Left ventricle myocardium inferior (tissue), 1 donor: Measurements from ENCODE around the gene KRR1. TPM values are rescaled to one million over a fixed set of nuclear protein-coding genes. Genes with fewer than 3 reads are reported as not detected.

Experiments
- DNase-seq: peaks from one replicate; pipeline ENCODE4 v3.0.0-alpha.2; 2020
- H3K27ac ChIP-seq: fragments of 200-600 bp; replicated peaks from 2 replicates; pipeline ENCODE4 v1.8.0; 2021
- H3K27me3 ChIP-seq: fragments of 200-600 bp; 2 replicates; pipeline ENCODE4 v1.8.0; 2021; ENCODE audit warnings: low read depth
- H3K36me3 ChIP-seq: fragments of 200-600 bp; 2 replicates; pipeline ENCODE4 v1.8.0; 2021
- H3K4me1 ChIP-seq: fragments of 200-600 bp; 2 replicates; pipeline ENCODE4 v1.8.0; 2021
- H3K4me3 ChIP-seq: fragments of 200-600 bp; 2 replicates; pipeline ENCODE4 v1.8.0; 2021; ENCODE audit warnings: mild to moderate bottlenecking, moderate library complexity
- H3K9me3 ChIP-seq: fragments of 200-600 bp; replicated peaks from 2 replicates; pipeline ENCODE4 v1.8.0; 2021
- CTCF ChIP-seq: fragments of 200-600 bp; IDR thresholded peaks from 2 replicates; pipeline ENCODE4 v1.8.0; 2021; ENCODE audit warnings: antibody characterized with exemption, mild to moderate bottlenecking, borderline replicate concordance
- intact Hi-C: fragments of 100-400 bp; cut with micrococcal nuclease; formaldehyde crosslinking; loops from one replicate; pipeline ENCODE4 v1.11.0; 2022
- total RNA-seq: library from RNA; stranded (reverse); fragmentation: NEBNext Ultra II Directional; extraction: Animal tissue kit (Norgen Biotek cat#: 25700); gene quantifications from one replicate; pipeline ENCODE4 v1.2.1, GENCODE V29; 2021
- donor health status: DM: no; HTN: yes; CAD: no; lungs with severe emphysema.

KRR1 gene
- total RNA-seq, 1 donor from 2014 or later = 32.7 TPM

- H3K27ac ChIP-seq = peak overlapping the region; percentile 68
- intact Hi-C loops = no loop called here
- peaks cover 3% of the 10 kb centered on the region for H3K4me1 ChIP-seq
- peak overlapping the region; percentile 60 for H3K4me3 ChIP-seq
- H3K9me3 ChIP-seq = no peaks in the 10 kb centered on the region
- DNase-seq = no peak
- no peaks in the 10 kb centered on the region for H3K27me3 ChIP-seq
- no peaks in the 10 kb centered on the region for H3K36me3 ChIP-seq
- no peak for TF ChIP-seq CTCF
Measured at GRCh38 chr12:75481774-75482173, 29.6 kb downstream of the KRR1 start.

- intact Hi-C loops = no loop called here
- H3K36me3 ChIP-seq = no peaks in the 10 kb centered on the region
- H3K27me3 ChIP-seq = no peaks in the 10 kb centered on the region
- no peaks in the 10 kb centered on the region for H3K9me3 ChIP-seq
- TF ChIP-seq CTCF = no peak
- H3K27ac ChIP-seq = peak overlapping the region; percentile 68
- peaks cover 3% of the 10 kb centered on the region for H3K4me1 ChIP-seq
- H3K4me3 ChIP-seq = peak overlapping the region; percentile 60
- DNase-seq = no peak
Measured at GRCh38 chr12:75481013-75481705, 30.2 kb downstream of the KRR1 start.

- Histone ChIP-seq H3K4me1 (peaks cover 3% of the 10 kb centered on the region), H3K36me3 (no peaks in the 10 kb centered on the region), H3K4me3 (peak within 1 kb of the TSS; percentile 60), H3K27ac (peak within 1 kb of the TSS; percentile 68), H3K9me3 (no peaks in the 10 kb centered on the region), H3K27me3 (no peaks in the 10 kb centered on the region)
- intact Hi-C loops = no loop called here
- DNase-seq = peak; percentile 55
- no peak for TF ChIP-seq CTCF
Measured at GRCh38 chr12:75480469-75480949, 30.9 kb downstream of the KRR1 start, which contains the start of gene GLIPR1. GLIPR1 (plus strand) TSS chr12:75480755; CDS start chr12:75480881, 126 bp downstream.

GRCh38 chr12:75479963-75480461, 31.4 kb downstream of the KRR1 start:
- Histone ChIP-seq H3K36me3 (no peaks in the 10 kb centered on the region), H3K27ac (peak overlapping the region; percentile 68), H3K4me3 (peak overlapping the region; percentile 60), H3K27me3 (no peaks in the 10 kb centered on the region), H3K9me3 (no peaks in the 10 kb centered on the region), H3K4me1 (peaks cover 3% of the 10 kb centered on the region)
- intact Hi-C loops = no loop called here
- no peak for DNase-seq
- TF ChIP-seq CTCF = no peak

DNA sequence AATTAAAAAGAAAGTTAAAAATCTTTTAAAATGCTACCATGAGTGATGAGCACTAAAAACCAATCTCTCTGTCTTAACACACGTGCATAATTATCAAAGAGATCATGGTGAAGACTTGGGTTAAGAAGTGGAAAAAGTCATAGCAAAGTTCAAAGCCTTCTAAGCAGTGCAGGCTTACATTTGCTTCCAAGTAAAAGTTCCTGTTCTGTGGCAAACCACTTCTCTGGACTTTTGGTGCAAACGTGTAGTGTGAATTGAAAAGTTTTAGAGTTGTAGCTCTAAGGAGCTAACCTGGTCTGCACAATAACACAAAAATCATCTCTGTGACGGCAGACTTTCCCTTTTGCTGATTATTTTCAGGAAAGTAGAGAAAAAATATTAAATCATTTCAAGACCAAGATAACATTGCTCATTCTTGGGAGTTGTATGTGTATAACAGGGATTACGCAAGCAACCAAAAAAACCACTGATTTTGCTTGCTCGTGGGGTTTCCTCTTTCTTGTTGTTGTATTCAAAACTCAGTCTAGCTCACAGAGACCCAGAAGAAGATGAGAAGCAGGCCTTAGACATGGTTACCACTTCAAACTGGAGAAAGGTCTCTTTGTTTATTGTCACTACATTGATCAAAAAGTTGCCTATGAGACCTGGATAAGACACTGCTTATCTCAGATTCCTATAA, 33.2 kb downstream of the KRR1 start:
- intact Hi-C loops = no loop called here
- DNase-seq = no peak
- Histone ChIP-seq H3K36me3 (no peaks in the 10 kb centered on the region), H3K27me3 (no peaks in the 10 kb centered on the region), H3K4me1 (peaks cover 3% of the 10 kb centered on the region), H3K27ac (peak overlapping the region; percentile 27), H3K4me3 (no peak overlapping the region), H3K9me3 (no peaks in the 10 kb centered on the region)
- TF ChIP-seq CTCF = no peak
